ENCODE results near the gene PRMT7.

DNA sequence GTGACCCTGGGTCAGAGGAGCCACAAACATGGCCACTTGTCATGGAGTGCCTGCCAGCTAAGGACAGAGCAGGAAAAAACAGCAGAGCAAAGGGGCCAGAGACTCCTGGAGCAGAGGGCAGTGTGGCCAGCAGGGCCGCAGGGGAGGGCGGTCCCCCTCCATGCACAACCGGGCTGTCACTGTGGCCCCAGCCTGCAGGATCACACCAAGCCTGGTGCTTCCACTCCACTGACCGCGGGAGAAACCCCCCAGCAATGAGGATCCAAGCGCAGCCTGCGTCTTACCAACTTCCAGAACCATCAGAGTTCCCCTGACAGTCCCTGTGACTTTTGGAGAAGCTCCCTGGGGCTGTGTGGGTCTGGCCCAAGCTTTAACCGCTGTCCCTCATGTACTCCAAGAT is 62.0 kb downstream of the PRMT7 start:
- TF ChIP-seq EZH2phosphoT487 (conservative IDR thresholded peaks at IDR 0.05; ENCODE audit: low read length): no peak
- TF ChIP-seq, protein P1, sequence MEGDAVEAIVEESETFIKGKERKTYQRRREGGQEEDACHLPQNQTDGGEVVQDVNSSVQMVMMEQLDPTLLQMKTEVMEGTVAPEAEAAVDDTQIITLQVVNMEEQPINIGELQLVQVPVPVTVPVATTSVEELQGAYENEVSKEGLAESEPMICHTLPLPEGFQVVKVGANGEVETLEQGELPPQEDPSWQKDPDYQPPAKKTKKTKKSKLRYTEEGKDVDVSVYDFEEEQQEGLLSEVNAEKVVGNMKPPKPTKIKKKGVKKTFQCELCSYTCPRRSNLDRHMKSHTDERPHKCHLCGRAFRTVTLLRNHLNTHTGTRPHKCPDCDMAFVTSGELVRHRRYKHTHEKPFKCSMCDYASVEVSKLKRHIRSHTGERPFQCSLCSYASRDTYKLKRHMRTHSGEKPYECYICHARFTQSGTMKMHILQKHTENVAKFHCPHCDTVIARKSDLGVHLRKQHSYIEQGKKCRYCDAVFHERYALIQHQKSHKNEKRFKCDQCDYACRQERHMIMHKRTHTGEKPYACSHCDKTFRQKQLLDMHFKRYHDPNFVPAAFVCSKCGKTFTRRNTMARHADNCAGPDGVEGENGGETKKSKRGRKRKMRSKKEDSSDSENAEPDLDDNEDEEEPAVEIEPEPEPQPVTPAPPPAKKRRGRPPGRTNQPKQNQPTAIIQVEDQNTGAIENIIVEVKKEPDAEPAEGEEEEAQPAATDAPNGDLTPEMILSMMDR (IDR thresholded peaks at IDR 0.05; ENCODE audit: insufficient read depth, low read length, poor library complexity, severe bottlenecking): no peak
